Activated CD8-positive, alpha-beta memory T cell treated with anti-CD3 and anti-CD28 coated beads, Interleukin-2, amount 50 U/mL, for 24 hours (primary cell): Measurements from ENCODE around the gene PEX14.
"Not testable (repeated sequence)": the region's sequence is repeated elsewhere in the genome, so short reads cannot be mapped to it uniquely, and the experiment has no call there.

Source experiments
- DNase-seq: peaks from one replicate; pipeline ENCODE4 v3.0.0-alpha.2; 2020; ENCODE audit errors: extremely low read depth

PEX14 gene

DNA sequence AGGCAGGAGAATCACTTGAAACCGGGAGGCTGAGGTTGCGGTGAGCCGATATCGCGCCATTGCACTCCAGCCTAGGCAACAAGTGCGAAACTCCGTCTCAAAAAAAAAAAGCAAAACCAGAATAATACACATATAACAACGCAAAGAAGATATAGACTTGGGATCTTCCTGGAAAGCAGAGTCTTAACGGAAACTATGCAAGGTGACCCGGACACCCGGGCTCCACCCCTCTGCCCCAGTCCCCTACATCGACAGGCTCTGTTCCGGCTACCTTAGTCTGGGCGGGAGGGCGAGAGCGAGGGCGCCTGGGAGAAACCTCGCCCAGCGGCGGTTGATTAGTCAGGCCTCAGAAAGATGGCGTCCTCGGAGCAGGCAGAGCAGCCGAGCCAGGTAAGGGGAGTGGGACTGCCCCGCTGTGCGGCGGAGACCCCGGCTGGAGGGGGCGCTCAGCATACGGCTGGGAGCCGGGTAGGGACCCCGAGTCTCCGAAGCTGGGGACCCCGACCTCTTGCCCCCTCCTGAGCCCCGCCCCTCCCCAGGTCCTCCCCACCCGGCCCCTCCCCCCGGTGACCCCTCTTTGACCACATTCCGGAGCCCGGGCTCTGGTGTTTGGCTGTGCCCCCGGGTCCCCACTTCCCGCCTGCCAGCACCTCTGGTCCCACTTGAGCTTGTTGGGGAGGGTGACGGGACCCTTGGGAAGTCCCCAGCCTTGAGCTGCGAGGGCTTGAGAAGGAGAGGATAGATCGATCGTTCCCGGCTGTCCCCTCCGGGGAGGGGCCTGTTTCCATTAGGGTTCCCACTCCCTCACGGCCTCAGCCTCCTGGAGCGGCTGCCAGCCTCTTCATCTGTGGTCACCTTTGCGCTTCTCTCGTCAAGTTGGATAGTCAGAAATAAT, at the start of gene PEX14:
Gene PEX14, plus strand, starts transcription at position 338 of the 895 bp plus-strand sequence. Its CDS starts 17 bp downstream, at position 355.
- DNase-seq = peak; percentile 63

- not testable (repeated sequence) for DNase-seq
These were observed 48.8 kb upstream of the PEX14 start for GRCh38 chr1:10425826-10426534.

- DNase-seq = not testable (repeated sequence)
These were observed 48.3 kb upstream of the PEX14 start for GRCh38 chr1:10426535-10426848.

DNA sequence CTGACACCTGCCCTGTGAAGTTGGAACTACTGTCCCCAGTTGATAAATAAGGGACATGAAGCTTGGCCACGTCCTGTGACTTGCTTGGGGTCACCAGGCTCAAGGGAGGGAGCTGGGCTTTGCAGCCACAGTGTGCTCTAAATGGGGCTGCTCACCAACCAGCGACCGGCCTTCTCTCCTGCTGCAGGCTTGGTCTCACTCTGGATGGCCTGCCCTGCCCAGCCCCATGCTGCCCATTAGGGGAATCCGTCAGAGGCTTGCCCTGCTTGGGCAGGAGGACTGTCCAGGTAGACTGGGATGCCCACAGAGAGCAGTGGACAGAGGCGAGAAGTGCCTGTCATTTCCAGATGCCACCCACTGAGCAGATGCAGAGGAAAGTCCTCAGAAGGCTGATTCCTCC, 45.8 kb upstream of the PEX14 start:
- no peak for DNase-seq

- no peak for DNase-seq
These were observed 44.9 kb upstream of the PEX14 start for GRCh38 chr1:10429868-10430215.

- peak; percentile 77 for DNase-seq
These were observed 44.3 kb upstream of the PEX14 start, which contains the start of gene CENPS for GRCh38 chr1:10430216-10431069. CENPS (plus strand) TSS chr1:10430433; CDS start chr1:10430518, 85 bp downstream.

DNA sequence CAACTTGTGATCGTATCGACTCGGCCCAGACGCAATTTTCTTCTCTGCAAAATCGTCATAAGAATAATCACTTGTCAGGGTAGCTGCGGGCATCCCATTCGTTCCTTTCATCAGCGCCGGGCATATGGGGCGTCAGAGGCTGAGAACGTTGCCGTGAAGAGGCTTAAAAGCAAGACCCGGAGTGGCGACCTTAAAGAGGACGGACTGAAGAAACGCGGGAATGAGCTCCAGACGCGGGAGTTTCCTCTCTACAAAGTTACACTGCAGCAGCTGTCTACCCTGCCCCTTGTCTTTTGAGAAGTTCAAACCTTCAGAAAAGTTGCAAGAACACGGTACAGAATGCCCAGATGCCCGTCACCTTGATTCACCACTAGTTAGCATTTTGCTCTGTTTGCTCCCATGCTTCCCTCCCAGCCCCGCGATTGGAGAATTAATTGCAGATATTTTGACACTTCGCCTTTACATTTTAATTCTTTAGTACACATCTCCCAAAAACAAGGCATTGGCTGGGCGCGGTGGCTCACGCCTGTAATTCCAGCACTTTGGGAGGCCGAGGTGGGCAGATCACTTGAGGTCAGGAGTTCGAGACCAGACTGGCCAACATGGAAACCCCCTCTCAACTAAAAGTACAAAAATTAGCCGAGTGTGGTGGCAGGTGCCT, 43.5 kb upstream of the PEX14 start:
- DNase-seq = no peak

GRCh38 chr1:10432910-10433700, 41.6 kb upstream of the PEX14 start:
- DNase-seq = no peak

- no peak for DNase-seq
These were observed 41.0 kb upstream of the PEX14 start for GRCh38 chr1:10433790-10434189.

- DNase-seq = no peak
These were observed 40.2 kb upstream of the PEX14 start for GRCh38 chr1:10434590-10434989.

- DNase-seq = no peak
These were observed 37.7 kb upstream of the PEX14 start for GRCh38 chr1:10437052-10437451.

DNA sequence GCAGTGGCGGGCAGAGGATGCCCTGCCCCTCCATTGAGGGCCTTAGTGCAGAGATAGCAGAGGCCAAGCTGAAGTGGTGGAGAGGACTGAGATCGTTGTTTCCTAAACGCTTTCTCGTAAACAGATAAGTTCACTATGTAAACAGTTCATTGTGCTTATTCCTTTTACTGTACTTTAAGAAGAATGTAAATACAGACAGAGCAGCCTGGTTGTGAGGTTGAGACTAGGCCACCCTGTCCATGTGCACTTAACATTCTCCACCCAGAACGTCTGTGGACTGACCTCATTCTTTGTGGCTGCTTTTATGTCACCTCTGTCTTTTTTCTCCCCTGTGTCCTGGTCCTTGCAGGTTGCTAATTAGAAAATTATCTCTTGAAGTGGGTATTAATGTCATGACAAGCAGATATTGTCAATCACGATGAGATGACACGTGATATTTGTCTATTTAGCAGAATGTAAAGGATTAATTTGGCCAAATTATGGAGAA, 36.0 kb upstream of the PEX14 start:
- DNase-seq = no peak

DNA sequence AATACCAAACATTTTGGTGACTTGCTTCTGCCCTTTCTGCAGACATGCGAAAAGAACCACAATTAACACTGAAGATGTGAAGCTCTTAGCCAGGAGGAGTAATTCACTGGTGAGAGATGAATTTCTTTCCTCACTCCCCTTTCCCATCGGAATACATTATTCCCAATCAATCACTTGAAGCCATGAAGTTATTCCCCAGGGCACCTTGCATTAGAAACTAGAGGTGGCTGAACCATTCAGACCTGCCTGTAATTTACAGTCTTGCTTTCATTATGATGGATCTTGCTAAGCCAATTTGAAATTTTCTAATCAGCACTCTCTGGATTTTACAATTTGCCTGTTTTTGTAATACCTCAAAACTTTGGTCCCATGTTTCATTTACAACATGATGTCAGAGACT, 34.4 kb upstream of the PEX14 start:
- no peak for DNase-seq

GRCh38 chr1:10440794-10441193, 34.0 kb upstream of the PEX14 start:
- DNase-seq = no peak

DNA sequence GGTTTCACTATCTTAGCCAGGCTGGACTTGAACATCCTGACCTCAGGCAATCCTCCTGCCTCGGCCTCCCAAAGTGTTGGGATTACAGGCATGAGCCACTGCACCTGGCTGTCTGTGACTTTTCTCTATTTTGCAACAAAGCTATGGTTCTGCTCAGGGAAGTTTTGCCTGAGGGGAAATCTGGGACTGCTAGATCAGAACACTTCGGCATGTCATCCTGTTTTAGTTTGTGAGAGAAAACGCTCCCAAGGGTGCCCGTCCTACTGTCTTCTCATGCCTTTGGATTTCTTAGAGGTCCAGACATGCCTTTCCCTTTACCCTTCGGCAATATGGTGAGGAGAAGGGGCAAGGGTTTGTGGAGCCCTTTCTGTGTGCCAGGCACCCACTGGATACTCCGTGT, 30.5 kb upstream of the PEX14 start:
- no peak for DNase-seq

GRCh38 chr1:10444795-10445397, 29.9 kb upstream of the PEX14 start:
- no peak for DNase-seq

GRCh38 chr1:10446790-10447422, 27.8 kb upstream of the PEX14 start:
- no peak for DNase-seq

GRCh38 chr1:10449751-10450150, 25.0 kb upstream of the PEX14 start, which contains the start of gene CORT:
CORT (plus strand) TSS chr1:10450031; CDS start chr1:10450224, 193 bp downstream.
- DNase-seq = no peak

- no peak for DNase-seq
These were observed 24.5 kb upstream of the PEX14 start for GRCh38 chr1:10450156-10450814.
